NCI-H446 treated with DMSO at 0.1 percent for 48 hours (cell line): ENCODE measurements around the gene P4HB.

Experiments
- DNase-seq: peaks from one replicate; lab custom pipeline; 2025; lab: John Stamatoyannopoulos, UW

The P4HB gene

DNA sequence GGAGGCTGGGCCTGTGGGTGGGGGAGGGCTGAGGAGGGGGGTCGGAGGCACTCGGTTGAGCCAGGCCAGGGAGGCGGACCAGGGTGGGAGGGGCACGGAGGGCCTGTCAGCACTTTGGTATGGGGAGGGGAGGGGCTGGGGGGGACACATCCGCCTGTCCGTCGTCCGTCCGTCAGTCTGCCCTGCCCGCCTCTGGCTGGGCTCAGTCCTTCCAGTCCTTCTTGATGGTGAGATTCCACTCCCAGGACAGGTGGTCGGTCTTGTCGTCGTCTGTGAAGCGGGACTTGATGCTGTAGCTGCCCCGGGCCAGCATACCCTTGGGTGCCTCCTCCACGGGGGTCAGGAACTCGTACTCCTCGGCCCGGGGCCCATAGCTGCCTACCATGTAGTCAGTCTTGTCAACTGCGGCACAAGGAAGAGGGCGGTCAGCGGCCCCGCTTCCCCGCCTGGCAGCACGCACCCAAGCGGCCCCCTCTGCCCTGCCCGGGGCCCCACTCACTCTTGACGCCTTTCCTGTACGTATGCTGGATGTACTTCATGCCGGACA, 8.4 kb upstream of the P4HB start:
- no peak for DNase-seq

DNA sequence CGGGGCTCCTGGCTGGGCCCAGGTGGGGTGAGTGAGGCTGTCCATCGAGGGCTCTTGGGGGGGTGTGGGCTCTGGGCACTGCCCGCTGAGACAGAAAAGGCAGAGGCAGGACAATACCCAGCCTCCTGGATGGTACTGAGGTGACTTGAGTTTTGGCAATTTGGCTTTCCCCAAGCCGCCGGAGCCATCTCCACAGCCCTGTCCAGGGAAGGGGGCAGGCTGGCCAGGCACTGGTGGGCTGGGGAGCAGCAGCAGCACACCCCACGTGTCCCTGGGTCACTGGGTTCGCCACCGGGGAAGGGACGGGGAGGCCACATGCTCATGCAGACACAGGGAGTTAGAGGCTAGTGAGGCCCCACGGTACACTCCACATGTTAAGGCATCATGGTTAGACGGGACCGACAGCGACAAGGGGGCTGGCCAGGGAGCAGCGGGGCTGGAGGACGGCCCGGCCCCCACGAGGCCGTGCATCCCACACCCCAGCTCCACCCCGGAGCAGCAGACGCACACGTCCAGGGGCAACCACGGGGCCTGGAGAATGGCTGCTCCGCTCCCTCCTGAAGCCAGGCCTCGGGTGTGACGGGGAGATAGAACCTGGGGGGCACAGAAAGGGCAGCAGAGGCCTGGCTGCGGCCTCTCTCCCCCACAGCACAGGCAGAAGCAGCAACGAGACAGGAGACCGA, 7.8 kb upstream of the P4HB start:
- DNase-seq: no peak

DNA sequence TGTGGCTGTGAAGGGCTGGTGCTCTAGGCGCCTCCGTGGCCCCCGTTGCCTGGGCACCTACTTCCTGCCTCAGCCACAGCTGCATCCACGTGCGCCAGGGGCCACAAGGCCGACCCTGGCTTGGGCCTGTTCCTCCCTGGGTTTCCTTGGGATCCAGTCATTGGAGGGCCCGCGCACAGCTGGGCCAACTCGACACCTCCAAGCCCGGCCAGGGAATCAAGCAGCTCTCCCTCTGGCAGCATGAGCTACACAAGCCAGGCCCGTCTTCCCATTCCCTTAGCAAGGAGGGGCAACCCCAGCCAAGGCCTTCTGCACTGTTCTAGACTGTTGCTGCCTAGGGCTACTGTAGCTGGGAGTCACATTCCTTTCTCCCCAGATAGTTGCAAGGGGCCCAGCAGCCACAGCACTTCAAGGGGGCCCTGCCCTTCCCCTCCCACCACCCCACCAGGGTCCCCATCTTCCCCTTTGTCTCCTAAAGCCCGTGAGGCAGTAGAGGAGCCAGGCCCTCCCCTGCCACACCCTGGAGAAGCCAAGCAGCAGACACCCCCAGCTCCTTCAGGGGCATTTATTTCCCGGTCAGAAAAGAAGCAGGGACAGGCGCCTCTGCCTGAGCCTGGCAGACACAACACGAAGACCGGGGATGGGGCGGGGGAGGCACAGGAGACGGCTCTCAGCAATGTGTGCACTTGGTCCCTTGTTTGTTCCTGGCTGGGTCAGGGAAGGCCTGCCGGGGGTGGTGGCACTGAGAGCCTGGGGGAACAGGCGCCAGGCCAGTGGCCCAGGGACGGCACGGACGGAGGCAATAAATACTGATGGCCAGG, 7.0 kb upstream of the P4HB start:
- DNase-seq: no peak

DNA sequence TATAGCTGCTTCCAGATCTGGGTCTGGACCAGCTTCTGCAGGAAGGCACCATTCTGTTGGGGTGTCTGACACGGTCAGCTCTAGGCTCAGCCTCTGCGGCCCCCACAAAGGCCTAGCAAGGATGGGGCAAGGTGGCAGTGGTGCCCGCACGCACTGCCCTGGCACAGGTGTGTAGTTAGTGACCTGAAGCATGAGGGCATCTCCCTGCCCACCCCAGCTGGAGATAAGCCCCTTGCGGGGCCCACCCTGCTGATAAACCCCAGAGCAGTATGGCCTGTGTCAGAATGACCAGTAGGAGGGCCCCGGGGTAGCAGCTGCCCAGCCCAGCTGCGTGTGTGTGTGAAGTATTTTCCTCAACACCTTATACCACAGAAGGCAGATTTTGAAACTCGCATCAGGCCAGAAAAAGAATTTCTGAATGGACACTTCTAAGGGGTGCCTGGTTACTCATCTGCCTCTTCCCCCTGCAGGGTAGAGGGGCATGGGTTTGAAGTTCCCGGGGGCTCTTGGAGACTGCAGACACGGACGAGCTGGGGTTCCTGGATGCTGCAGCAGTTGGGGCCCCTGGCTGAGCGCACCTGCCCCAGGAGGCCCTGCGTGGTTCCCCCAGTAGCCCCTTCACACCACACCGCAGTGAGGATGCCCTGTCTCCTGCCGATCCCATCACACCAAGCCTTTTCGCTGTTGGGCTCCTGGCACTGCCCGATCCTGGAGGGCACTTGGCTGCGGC, 6.3 kb upstream of the P4HB start:
- DNase-seq: no peak

DNA sequence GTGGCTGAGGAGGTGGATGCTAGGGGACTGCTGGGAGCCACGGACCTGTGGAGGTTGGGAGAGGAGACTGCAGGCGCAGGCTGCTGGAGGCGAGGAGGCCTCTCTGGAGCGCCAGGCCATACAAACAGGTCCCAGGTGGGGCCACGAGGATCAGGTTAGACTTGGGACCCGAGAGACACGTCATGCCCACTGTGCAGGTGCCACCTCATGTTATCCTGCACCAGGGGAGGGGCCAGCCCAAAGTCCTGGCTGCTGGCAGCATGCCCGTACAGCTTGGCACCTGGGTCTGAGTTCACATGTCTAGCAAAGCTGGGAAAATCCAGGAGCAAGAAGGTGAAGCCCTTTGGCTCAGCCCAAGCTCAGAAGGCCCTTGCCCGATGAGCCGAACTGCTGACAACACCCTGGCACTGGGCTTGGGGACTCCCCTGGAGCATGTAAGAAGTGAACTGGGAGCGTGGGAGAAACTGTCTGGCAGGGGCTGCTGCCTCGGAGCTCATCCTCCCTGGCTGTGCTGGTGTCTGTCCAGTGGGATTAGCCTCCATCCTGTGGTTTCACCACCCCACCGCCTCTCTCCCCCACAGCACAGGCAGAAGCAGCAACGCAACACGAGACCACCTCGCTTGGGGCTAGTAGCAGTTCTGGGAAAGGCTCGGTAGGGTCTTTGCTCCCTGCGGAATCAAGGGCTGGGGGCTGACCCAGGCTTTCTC, 5.6 kb upstream of the P4HB start:
- DNase-seq: no peak

DNA sequence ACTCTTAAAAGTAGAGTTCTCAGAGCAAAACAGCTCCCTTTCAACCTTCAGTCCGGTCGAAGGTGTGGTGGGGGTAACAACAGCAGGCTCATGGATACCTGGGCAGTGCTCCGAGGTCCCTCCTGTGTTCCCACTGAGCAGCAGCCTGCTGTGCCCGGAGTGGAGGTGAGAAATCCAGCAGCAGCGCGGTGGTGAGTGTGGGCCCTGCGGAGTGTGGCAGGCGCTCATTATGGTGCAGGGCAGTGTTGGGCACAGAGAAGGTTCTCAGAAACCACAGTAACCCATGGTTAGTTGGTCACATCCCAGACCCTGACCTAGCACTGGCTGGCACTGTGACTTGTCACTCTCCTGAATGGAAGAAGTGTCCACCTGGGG, 5.0 kb upstream of the P4HB start:
- DNase-seq: no peak

DNA sequence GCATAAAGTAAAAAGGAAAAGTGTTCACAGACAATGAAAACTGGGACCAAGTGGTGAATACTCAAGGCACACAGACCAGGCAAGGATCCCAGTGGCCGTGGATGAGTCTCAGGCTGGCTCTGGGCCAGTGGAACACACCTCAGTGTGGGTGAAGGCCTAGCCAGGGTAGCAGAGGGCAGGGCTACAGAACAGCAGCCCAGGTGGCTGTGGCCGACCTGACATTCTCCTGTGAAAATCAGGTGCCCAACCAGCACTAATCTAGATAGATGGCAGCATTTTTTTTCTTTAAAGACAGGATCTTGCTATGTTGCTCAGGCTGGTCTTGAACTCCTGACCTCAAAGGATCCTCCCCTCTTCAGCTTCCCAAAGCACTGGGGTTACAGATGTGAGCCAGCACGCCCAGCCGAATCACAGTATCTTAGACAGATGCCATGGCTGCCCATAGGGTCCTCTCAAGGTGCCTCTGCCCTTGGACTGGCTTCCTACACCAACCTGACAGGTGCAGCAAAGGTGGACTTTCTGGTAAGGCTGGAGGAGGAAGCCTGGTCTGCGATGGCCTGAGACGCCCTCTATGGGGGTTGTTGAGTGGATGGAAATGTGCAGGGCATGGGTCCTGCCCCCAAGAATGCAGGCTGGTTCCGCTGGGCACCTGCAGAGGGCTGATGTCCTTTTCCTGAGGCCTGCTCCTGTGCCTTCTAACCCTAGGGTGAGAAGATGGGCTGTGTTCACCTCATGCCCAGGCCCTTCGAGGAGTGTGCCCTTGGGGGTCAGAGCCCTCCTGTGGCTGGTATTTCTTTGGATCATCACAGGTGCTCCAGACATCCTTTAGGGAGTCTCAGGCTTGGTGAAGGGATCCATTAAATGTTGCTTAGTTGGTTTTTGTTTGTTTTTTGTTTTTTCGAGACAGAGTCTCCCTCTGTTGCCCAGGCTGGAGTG, 3.8 kb upstream of the P4HB start:
- no peak for DNase-seq

DNA sequence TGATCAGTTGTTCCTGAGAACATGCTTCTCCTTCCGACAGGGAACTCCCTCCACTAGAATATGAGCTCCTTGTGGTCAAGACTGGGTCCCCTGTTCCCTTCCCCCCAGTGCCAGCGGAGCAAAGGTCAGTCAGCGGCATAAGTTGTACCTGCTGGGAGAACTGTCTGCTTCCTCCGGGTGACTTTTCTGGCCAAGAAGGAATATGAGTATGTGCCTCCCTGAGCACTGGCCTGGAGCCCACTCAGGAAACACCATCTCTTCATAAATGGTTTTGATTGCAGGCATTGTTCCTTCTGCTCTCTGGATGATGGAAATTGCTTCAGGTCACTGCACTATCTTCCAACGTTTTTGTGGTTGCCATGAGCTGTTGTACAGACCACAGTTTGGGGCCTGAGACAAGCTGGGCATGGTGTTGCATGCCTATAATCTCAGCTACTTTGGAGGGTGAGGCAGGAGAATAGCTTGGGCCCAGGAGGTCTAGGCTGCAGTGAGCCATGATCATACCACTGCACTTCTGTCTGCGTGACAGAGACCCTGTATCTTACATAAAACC, 2.9 kb upstream of the P4HB start:
- no peak for DNase-seq

DNA sequence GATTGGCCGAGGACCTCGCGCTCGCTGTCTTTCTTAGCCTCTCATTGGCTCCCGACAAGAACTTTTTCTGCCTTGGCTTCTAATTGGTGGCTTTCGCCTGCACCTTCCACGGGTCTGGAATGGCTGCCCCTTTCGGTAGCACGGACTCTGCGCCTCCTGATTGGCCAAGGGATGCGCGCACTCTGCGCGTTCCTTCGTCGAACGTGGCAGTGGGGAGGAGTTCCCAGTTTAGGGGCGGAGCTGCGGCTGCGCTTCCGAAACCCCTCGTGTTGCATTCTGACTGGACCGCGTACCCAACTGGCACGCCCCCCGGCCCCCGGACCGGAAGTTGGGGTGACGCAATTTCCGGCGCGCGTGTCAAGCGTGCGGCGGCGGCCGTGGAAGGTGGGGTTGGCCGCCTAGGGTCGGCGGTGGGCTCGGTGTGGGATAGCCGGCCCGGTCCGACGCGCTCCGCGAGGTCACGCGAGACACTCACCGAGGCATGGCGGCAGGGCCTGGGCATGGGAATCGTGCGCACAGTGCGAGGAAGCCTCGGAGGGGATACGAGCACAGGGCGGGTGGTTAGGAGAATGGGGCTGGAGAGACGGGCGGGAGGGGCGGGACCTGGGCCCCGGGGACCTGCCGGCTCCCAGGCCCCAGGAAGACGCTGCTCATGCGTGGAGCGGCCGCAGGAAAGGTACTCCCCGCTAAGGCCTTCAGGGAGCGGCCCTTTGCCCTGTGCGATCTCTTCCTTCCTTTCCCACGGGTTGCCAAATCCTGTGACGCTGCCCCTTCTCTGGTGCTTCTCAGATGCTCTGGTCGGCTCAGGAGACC, 627 bp upstream of the P4HB start:
- peak; percentile 100 for DNase-seq

DNA sequence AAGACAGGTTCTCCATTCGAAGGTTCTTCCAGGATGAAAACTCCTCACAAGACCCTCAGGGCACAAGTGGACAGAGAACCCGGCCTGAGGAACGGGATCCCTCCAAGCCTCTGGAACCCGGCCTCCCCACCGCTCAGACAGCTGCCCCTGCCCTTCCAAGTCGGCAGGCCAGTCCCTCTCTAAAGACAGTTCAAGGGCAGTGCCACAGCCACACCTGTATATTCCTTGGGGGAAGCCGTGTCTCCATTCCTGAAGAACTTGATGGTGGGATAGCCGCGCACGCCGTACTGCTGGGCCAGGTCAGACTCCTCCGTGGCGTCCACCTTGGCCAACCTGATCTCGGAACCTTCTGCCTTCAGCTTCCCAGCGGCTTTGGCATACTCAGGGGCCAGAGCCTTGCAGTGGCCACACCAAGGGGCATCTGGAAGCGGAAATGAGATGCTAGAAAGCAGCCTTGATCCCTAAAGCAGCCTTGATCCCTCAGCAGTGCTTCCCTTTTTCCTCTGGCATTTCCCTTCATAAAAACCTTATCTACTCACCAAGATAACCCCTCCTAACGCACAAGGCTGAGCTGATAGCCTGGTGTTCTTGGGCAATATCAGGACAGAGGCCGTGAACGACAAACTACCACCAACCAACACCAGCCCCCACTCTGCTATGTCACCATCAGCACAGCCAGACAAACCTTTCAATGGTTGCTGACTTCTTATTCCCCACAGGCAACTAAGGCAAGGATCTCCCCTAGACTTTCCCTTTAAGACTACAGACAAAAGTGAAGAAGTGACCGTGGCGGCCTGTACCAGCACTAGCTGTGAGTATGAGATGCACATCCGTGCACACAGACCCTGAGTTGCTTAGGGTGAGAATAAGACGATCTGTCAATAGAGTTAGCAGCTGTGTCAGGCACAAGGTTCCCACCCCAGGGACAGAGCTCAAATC, 1.1 kb downstream of the P4HB start:
- no peak for DNase-seq

DNA sequence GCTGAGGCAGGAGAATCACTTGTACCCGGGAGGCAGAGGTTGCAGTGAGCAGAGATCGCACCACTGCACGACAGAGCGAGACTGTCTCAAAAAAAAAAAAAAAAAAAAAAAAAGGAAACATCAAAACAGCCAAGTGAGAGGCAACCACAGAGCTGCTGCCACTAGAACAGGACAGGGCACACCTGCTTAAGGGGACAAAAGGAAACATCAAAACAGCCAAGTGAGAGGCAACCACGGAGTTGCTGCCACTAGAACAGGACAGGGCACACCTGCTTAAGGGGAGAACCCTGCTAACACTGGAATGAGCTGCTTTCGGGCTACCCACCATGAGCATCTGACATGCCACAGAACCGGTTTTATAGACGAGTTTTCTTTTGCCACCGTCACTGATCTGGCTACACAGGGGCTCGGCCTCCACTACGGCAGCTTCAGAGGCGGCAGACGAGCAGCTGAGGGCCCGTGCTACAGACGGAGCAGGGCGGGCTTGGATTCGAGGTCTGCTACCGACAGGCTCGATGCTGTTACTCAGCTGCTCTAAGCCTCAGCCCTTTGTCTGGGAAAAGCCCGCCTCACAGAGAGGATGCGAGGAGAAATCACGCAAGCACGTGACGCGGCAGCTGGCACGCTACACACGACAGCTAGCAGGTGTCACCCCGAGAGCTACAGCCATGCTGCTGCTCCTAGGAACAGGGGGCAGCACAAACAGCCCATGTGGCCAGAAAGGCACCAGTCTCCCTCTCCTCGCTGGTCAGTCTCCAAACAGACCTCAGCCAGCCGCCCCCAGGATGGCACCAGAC, 2.0 kb downstream of the P4HB start:
- no peak for DNase-seq

DNA sequence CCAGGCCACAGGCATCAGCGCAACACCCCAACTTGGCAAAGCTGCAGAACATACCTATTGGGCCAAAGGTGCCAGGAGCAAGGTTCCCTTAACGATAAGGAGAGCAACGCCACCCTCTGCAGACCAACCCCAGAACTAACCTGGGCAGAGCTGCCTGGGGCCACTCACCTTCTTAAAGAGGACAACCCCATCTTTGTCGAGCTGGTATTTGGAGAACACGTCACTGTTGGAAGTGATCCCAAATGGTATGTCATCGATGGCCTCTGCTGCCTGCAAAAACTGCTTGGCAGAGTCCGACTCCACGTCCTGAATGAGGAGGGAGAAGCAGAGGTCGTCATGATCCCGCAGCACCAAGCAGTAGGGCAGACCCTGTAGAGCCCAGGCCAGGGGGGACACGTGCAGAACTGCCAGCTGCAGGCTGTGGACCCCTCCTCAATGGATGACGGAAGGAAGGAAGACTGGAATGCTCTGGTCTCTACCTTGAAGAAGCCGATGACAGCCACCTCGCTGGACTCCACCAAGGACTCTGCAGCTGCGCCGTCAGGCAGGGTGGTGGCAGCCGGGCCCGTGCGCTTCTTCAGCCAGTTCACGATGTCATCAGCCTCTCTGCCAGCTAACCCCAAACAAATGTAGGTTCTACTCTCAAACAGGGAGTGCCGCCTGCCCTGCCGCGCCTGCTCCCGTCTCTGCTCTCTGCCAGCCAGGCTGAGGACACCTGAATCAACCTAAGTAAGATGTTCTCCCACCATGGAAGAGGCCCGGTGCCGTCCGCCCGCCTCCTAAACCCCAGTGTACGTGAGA, 5.2 kb downstream of the P4HB start:
- DNase-seq: no peak

DNA sequence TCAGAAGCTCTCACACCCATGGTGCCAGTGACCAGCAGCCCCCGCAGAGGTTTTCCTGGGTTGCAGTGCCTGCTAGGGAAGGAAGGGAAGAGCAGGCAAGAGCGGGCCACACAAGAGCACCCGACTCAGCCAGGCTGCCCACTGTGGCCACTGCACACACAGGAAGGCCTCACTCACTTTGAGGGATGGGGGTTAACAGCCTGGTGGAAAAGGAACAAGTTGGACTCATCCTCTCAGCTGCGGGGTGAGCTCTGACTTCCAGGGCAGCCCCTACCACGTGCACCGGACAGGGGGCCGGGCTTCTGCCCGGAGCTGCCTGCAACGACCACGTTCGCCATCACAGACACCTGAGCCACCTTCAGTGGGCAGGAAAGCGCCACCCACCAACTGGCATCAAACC, 8.1 kb downstream of the P4HB start:
- no peak for DNase-seq

DNA sequence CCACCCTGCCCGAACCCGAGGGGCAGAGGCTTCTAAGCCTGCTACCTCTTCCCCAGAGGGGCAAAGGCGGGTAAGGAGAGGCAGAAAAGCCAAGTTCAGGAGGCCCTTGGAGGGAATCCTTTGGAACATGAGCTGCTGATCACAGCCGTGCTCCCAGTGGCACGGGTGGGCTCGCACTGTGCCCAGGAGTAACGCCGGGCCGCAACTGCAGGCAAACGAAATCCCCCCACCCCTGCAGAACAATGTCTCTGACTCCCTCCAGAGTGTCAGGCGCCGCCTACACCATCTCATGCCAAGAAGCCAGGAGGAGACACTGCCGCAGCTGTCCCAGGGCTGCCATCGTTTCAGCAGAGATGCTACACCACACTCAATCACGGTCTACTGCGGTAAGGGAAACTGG, 8.9 kb downstream of the P4HB start:
- no peak for DNase-seq

DNA sequence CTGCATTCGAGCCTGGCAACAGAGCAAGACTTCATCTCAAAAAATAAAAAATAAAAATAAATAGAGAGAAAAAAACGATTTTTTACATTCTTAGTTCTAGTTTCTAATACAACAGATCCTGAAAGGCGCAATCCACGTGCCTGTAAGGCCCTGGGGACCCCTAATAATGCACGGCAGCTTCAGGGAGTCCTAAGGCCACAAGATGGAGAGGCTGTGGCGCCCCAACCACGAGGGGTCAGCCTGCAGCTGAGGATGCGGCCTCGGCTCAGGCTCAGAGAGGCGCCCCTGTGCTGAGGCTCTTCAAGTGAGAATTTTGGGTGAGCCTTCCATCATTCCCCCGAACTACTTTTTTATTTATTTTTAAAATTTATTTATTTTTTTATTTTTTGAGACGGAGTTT, 10.9 kb downstream of the P4HB start:
- no peak for DNase-seq

DNA sequence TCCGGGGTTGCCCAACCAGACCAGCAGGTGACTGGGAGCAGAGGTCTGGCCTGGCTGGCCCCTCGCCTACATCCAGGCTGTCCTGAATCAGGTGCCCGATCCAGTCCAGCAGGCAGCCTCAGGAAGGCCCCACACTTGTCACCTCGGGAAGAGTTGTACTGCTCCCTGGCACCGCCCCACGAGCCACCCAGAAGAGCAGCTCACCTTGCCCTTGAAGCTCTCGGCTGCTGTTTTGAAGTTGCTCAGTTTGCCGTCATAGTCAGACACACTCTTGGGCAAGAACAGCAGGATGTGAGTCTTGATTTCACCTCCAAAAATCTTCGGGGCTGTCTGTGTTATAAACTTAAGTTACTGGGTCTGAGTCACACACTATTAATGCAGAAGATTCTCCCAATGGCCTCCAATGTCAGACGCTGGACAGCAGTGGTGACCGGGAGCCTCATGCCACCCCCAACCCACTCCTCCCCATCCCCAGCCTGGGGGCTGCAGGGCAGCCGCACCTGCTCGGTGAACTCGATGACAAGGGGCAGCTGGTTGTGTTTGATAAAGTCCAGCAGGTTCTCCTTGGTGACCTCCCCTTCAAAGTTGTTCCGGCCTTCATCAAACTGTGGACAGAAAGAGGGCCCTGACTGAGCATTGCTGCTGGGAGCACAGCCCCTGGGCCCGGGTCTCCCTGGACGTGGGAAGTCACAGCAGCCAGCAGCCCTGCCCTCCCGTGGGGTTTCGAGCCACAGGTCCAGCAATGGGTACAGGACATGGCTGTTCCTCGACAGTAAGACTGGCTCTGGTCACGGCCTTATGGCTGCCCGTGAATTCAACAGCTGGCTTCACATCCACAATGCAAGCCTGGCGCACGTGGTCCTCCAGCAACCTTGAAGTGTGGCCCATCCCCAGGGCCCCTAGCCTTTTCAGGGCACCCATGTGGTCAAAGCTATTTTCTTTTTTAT, 13.3 kb downstream of the P4HB start:
- DNase-seq: no peak
